HCT116 (cell line): Measurements from ENCODE around the gene SYNJ1. TPM values are rescaled to one million over a fixed set of nuclear protein-coding genes. Genes with fewer than 3 reads are reported as not detected.

Source experiments
- ATAC-seq: fragments of 200-7000 bp; cut with Tn5 transposase; 2 replicates; pipeline ENCODE4 v1.9.1; 2020; ENCODE audit warnings: mild to moderate bottlenecking, moderate library complexity
- BruUV-seq: library from RNA; stranded (reverse); fragments of 400-500 nt; replicated peaks from 2 replicates; lab custom pipeline; 2021; lab: Mats Ljungman, UMichigan
- CTCF ChIA-PET: fragments of 300-600 bp; sonication (Branson Sonifier 250); formaldehyde crosslinking; loops from one replicate; lab custom pipeline; 2021; ENCODE audit warnings: antibody characterized with exemption; lab: Charles Lee
- POLR2A ChIA-PET: fragments of 300-600, 350-600 bp; sonication (Branson Sonifier 250); formaldehyde crosslinking; loops from one replicate; lab custom pipeline; 2021; ENCODE audit warnings: antibody characterized with exemption; lab: Charles Lee
- RAD21 ChIA-PET, 2 experiments: fragments of 300-600 bp; sonication (Branson Sonifier 250); formaldehyde crosslinking; loops; one replicate each; lab custom pipeline; 2023; ENCODE audit warnings: low total read pairs in 2 of 2; ENCODE audit not compliant: uncharacterized antibody in 2 of 2, unreplicated experiment in 2 of 2, low non-redundant PET in 1 of 2; lab: Charles Lee
- DNase-seq: peaks from one replicate; pipeline ENCODE4 v3.0.0-alpha.2; 2010; ENCODE audit warnings: low read depth, low spot score
- H2AFZ ChIP-seq: fragments of 200-600 bp; shearing (Covaris generic), sonication (generic); 2 replicates; pipeline ENCODE4 v1.6.1; 2017; ENCODE audit warnings: low read depth, mixed run types, mixed read lengths, antibody characterized with exemption, low read length; ENCODE audit not compliant: poor library complexity, severe bottlenecking
- H3K27ac ChIP-seq: 2 replicates; pipeline ENCODE4 v1.5.1; 2012; ENCODE audit warnings: low read depth, low read length
- H3K27me3 ChIP-seq: fragments of 200-600 bp; sonication (generic); 2 replicates; pipeline ENCODE4 v1.6.1; 2016; ENCODE audit warnings: mixed run types, low read length, mixed read lengths; ENCODE audit not compliant: insufficient read depth
- H3K36me3 ChIP-seq, 2 experiments: fragments of 200-500 bp in 1 of 2; fragments of 200-600 bp in 1 of 2; sonication (Bioruptor generic) in 1 of 2; sonication (generic) in 1 of 2; 2 replicates each; pipeline versions ENCODE4 v1.5.1 to v1.6.1; 2014 to 2016; ENCODE audit warnings: low read length in 2 of 2, inconsistent platforms in 1 of 2, mixed read lengths in 1 of 2, mixed run types in 1 of 2; ENCODE audit not compliant: insufficient read depth in 2 of 2, control insufficient read depth in 1 of 2
- H3K4me1 ChIP-seq, 2 experiments: fragments of 200-600 bp in 1 of 2; sonication (generic) in 1 of 2; 2 replicates each; pipeline versions ENCODE4 v1.5.1 to v1.6.1; 2012 to 2017; ENCODE audit warnings: low read length in 2 of 2, inconsistent platforms in 1 of 2, mild to moderate bottlenecking in 1 of 2, mixed read lengths in 1 of 2, mixed run types in 1 of 2, moderate library complexity in 1 of 2; ENCODE audit not compliant: insufficient read depth in 2 of 2, control insufficient read depth in 1 of 2
- H3K4me2 ChIP-seq: fragments of 200-600 bp; sonication (generic); 2 replicates; pipeline ENCODE4 v1.6.1; 2017; ENCODE audit warnings: mixed run types, low read length, mixed read lengths
- H3K4me3 ChIP-seq, 2 experiments: fragments of 200-600 bp in 1 of 2; sonication (generic) in 1 of 2; replicated peaks in 1 of 2; 2 replicates each; pipeline ENCODE4 v1.5.1; 2011 to 2016; ENCODE audit warnings: low read length in 2 of 2, control low read depth in 1 of 2, low read depth in 1 of 2, mild to moderate bottlenecking in 1 of 2, mixed read lengths in 1 of 2, mixed run types in 1 of 2
- H3K79me2 ChIP-seq: fragments of 200-600 bp; sonication (generic); 2 replicates; pipeline ENCODE4 v1.6.1; 2017; ENCODE audit warnings: mild to moderate bottlenecking, mixed run types, low read length, moderate library complexity, mixed read lengths; ENCODE audit not compliant: insufficient read depth
- H3K9ac ChIP-seq: fragments of 200-600 bp; sonication (generic); 2 replicates; pipeline ENCODE4 v1.6.1; 2016; ENCODE audit warnings: low read length, mixed read lengths
- H3K9me2 ChIP-seq: fragments of 200-600 bp; sonication (generic), shearing (Covaris generic); 2 replicates; pipeline ENCODE4 v1.6.1; 2017; ENCODE audit warnings: mixed run types, mild to moderate bottlenecking, moderate library complexity; ENCODE audit not compliant: insufficient read depth
- H3K9me3 ChIP-seq, 2 experiments: fragments of 200-500 bp in 1 of 2; fragments of 200-600 bp in 1 of 2; sonication (Bioruptor generic) in 1 of 2; sonication (generic) in 1 of 2; 2 replicates each; pipeline ENCODE4 v1.6.1; 2014 to 2017; ENCODE audit warnings: low read length in 2 of 2, mixed read lengths in 2 of 2, inconsistent platforms in 1 of 2, low read depth in 1 of 2, mild to moderate bottlenecking in 1 of 2, mixed run types in 1 of 2, moderate library complexity in 1 of 2; ENCODE audit not compliant: control insufficient read depth in 1 of 2, insufficient read depth in 1 of 2
- H4K20me1 ChIP-seq: fragments of 200-600 bp; sonication (generic), shearing (Covaris generic); 2 replicates; pipeline ENCODE4 v1.6.1; 2017; ENCODE audit warnings: mixed run types, mild to moderate bottlenecking, moderate library complexity; ENCODE audit not compliant: insufficient read depth
- CEBPB ChIP-seq: IDR thresholded peaks from 2 replicates; pipeline ENCODE4 v1.6.1; 2012; ENCODE audit warnings: low read depth
- CTCF ChIP-seq, 3 experiments: fragments of 200-600 bp in 1 of 3; sonication (generic) in 1 of 3; IDR thresholded peaks in 2 of 3; conservative IDR thresholded peaks in 1 of 3; 2 replicates each; pipeline ENCODE4 v1.5.1; 2012 to 2017; ENCODE audit warnings: low read depth in 2 of 3, low read length in 2 of 3, antibody characterized with exemption in 1 of 3, borderline replicate concordance in 1 of 3, control low read depth in 1 of 3, mild to moderate bottlenecking in 1 of 3, mixed read lengths in 1 of 3, mixed run types in 1 of 3, moderate library complexity in 1 of 3; ENCODE audit not compliant: insufficient read depth in 1 of 3
- EZH2phosphoT487 ChIP-seq: fragments of 200-600 bp; IDR thresholded peaks from 2 replicates; pipeline ENCODE4 v1.6.1; 2018; ENCODE audit warnings: antibody characterized with exemption, borderline replicate concordance
- FOSL1 ChIP-seq: IDR thresholded peaks from 2 replicates; pipeline ENCODE4 v1.6.1; 2012; ENCODE audit warnings: low read depth
- JUND ChIP-seq: IDR thresholded peaks from 2 replicates; pipeline ENCODE4 v1.6.1; 2012
- MAX ChIP-seq: IDR thresholded peaks from 2 replicates; pipeline ENCODE4 v1.6.1; 2012
- POLR2AphosphoS5 ChIP-seq: IDR thresholded peaks from 2 replicates; pipeline ENCODE4 v1.6.1; 2011; ENCODE audit warnings: mild to moderate bottlenecking, low read depth, low read length, moderate library complexity
- SP1 ChIP-seq: IDR thresholded peaks from 2 replicates; pipeline ENCODE4 v1.6.1; 2012; ENCODE audit warnings: low read depth
- SRF ChIP-seq: IDR thresholded peaks from 2 replicates; pipeline ENCODE4 v1.6.1; 2012; ENCODE audit warnings: low read depth
- TCF7L2 ChIP-seq: IDR thresholded peaks from 2 replicates; pipeline ENCODE4 v1.7.0; 2011; ENCODE audit warnings: borderline replicate concordance, inconsistent platforms; ENCODE audit not compliant: insufficient read depth, insufficient read length; ENCODE audit errors: extremely low read depth
- YY1 ChIP-seq: IDR thresholded peaks from 2 replicates; pipeline ENCODE4 v1.6.1; 2011; ENCODE audit warnings: low read length, low read depth, moderate library complexity, mild to moderate bottlenecking; ENCODE audit not compliant: insufficient replicate concordance; ENCODE audit errors: extremely low read depth
- ZBTB33 ChIP-seq: IDR thresholded peaks from 2 replicates; pipeline ENCODE4 v1.6.1; 2011; ENCODE audit warnings: mild to moderate bottlenecking, low read length, moderate library complexity; ENCODE audit not compliant: insufficient replicate concordance; ENCODE audit errors: extremely low read depth
- ZNF274 ChIP-seq: fragments of 200-500 bp; sonication (Bioruptor generic); IDR thresholded peaks from 2 replicates; pipeline ENCODE4 v1.6.1; 2014; ENCODE audit warnings: mild to moderate bottlenecking, low read depth, low read length, inconsistent platforms
- intact Hi-C: fragments of 100-400 bp; cut with micrococcal nuclease; formaldehyde crosslinking; loops from 2 replicates; pipeline ENCODE4 v1.10.0; 2022
- total RNA-seq: library from RNA; stranded (reverse); gene quantifications from one replicate; pipeline ENCODE4 v1.2.1, GENCODE V29; 2021; ENCODE audit not compliant: unreplicated experiment

The SYNJ1 gene
- total RNA-seq, 1 experiment from 2014 or later, result 7.2 TPM

GRCh38 chr21:32682696-32683474 is 44.9 kb downstream of the SYNJ1 start (continued):
- TF ChIP-seq SP1 (no peak), SRF (no peak), ZNF274 (no peak), POLR2AphosphoS5 (no peak), YY1 (no peak), CTCF (IDR thresholded peaks at IDR 0.05 in 2 of 3, conservative IDR thresholded peaks at IDR 0.05 in 1 of 3; ENCODE audit: borderline replicate concordance in 1 of 3, insufficient read depth in 1 of 3, low read depth in 2 of 3, low read length in 2 of 3) (no peak), CEBPB (no peak), FOSL1 (no peak), ZBTB33 (no peak)
- TF ChIP-seq, all 23 proteins: peak for 0

- Histone ChIP-seq H2AFZ (no peak overlapping the region), H3K4me2 (no peak overlapping the region), H3K27ac (no peak overlapping the region), H3K9ac (no peak overlapping the region), H3K79me2 (no peaks in the 10 kb centered on the region), H3K36me3 (no peaks in the 10 kb centered on the region), H3K9me3 (no peaks in the 10 kb centered on the region), H3K4me1 (no peaks in the 10 kb centered on the region), H3K27me3 (no peaks in the 10 kb centered on the region), H4K20me1 (no peaks in the 10 kb centered on the region; the same call in 1 of the 2 replicates), H3K9me2 (no peaks in the 10 kb centered on the region), H3K4me3 (no peak overlapping the region)
- ChIA-PET POLR2A (no interaction called here), RAD21 (no interaction called here), CTCF (interaction anchor here (0.7 kb wide), 1 partner anchor 28 kb away, joined by 5 read pairs; no protein-coding TSS in a partner anchor)
- no peak for DNase-seq
- intact Hi-C loops, result no loop called here
- no peak for ATAC-seq
- BruUV-seq, result no TSS peak
- no peak for TF ChIP-seq EZH2phosphoT487
- TF ChIP-seq JUND, result no peak
- no peak for TF ChIP-seq MAX
- TF ChIP-seq CTCF (IDR thresholded peaks at IDR 0.05 in 2 of 3, conservative IDR thresholded peaks at IDR 0.05 in 1 of 3; ENCODE audit: borderline replicate concordance in 1 of 3, insufficient read depth in 1 of 3, low read depth in 2 of 3, low read length in 2 of 3), result no peak
- no peak for TF ChIP-seq TCF7L2
These were observed 53.1 kb downstream of the SYNJ1 start for GRCh38 chr21:32674731-32675130.
